CD4-positive, alpha-beta memory T cell (primary cell): ENCODE measurements around the gene BNIP5. TPM values are rescaled to one million over a fixed set of nuclear protein-coding genes. Genes with fewer than 3 reads are reported as not detected.

Experiments used
- CTCF ChIA-PET: fragments of 350-600 bp; sonication (Branson Sonifier 250); formaldehyde crosslinking; loops from one replicate; lab custom pipeline; 2021; ENCODE audit warnings: inconsistent platforms; ENCODE audit not compliant: partially characterized antibody; lab: Charles Lee
- POLR2A ChIA-PET: fragments of 350-600 bp; sonication (Branson Sonifier 250); formaldehyde crosslinking; loops from one replicate; lab custom pipeline; 2021; ENCODE audit not compliant: partially characterized antibody; lab: Charles Lee
- DNase-seq, 5 donors: peaks; one replicate each; pipeline versions ENCODE4 v3.0.0 to v3.0.0-alpha.2; 2020 to 2022; ENCODE audit warnings: mixed read lengths in 1 of 5
- H3K27ac ChIP-seq: one replicate; pipeline ENCODE4 v1.7.0; 2013; ENCODE audit warnings: low read depth, low read length
- H3K27me3 ChIP-seq: 2 replicates; pipeline ENCODE4 v1.7.0; 2013; ENCODE audit warnings: mild to moderate bottlenecking, low read length, moderate library complexity; ENCODE audit not compliant: insufficient read depth
- H3K36me3 ChIP-seq: 2 replicates; pipeline ENCODE4 v1.7.0; 2013; ENCODE audit warnings: mild to moderate bottlenecking, low read length, moderate library complexity; ENCODE audit not compliant: insufficient read depth
- H3K4me1 ChIP-seq: 2 replicates; pipeline ENCODE4 v1.7.0; 2013; ENCODE audit warnings: mild to moderate bottlenecking, low read length, moderate library complexity; ENCODE audit not compliant: insufficient read depth
- H3K4me3 ChIP-seq, 2 donors: one replicate each; pipeline ENCODE4 v1.7.0; 2013; ENCODE audit warnings: low read length in 2 of 2, mild to moderate bottlenecking in 1 of 2
- H3K9me3 ChIP-seq, 2 donors: one replicate each; pipeline ENCODE4 v1.7.0; 2013; ENCODE audit warnings: low read length in 2 of 2, control low read depth in 1 of 2; ENCODE audit not compliant: control insufficient read depth in 1 of 2
- H3K27ac Mint-ChIP-seq, 7 donors: one replicate each; pipeline ENCODE4 v1.8.0; 2020 to 2021; ENCODE audit warnings: mixed read lengths in 7 of 7, mild to moderate bottlenecking in 6 of 7, inconsistent platforms in 3 of 7, moderate library complexity in 3 of 7
- H3K27me3 Mint-ChIP-seq, 2 donors: one replicate each; pipeline ENCODE4 v1.8.0; 2020 to 2021; ENCODE audit warnings: mixed read lengths in 2 of 2
- H3K36me3 Mint-ChIP-seq, 2 donors: one replicate each; pipeline ENCODE4 v1.8.0; 2020 to 2021; ENCODE audit warnings: mixed read lengths in 2 of 2, inconsistent platforms in 1 of 2, mild to moderate bottlenecking in 1 of 2
- H3K4me1 Mint-ChIP-seq, 4 donors: one replicate each; pipeline ENCODE4 v1.8.0; 2020 to 2021; ENCODE audit warnings: mixed read lengths in 4 of 4, mild to moderate bottlenecking in 1 of 4
- H3K4me3 Mint-ChIP-seq, 8 donors: one replicate each; pipeline ENCODE4 v1.8.0; 2020 to 2021; ENCODE audit warnings: mixed read lengths in 8 of 8, mild to moderate bottlenecking in 7 of 8, moderate library complexity in 6 of 8, inconsistent platforms in 3 of 8
- H3K9me3 Mint-ChIP-seq, 8 donors: one replicate each; pipeline ENCODE4 v1.8.0; 2020 to 2021; ENCODE audit warnings: mixed read lengths in 8 of 8, mild to moderate bottlenecking in 5 of 8, inconsistent platforms in 3 of 8, moderate library complexity in 1 of 8
- intact Hi-C: fragments of 100-400 bp; cut with micrococcal nuclease; formaldehyde crosslinking; loops from one replicate; pipeline ENCODE4 v1.15.1; 2023
- polyA plus RNA-seq, 2 donors: library from polyadenylated mRNA; unstranded; fragments of 300-500 nt; fragmentation: Illumina TruSeq; gene quantifications; one replicate each; pipeline ENCODE4 v1.2.3, GENCODE V29; 2021
- total RNA-seq, 2 experiments: library from RNA; stranded (reverse); gene quantifications; one replicate each; pipeline ENCODE4 v1.2.3, GENCODE V29; 2021

Gene BNIP5
- total and polyA plus RNA-seq, 4 experiments from 2014 or later, result not detected

DNA sequence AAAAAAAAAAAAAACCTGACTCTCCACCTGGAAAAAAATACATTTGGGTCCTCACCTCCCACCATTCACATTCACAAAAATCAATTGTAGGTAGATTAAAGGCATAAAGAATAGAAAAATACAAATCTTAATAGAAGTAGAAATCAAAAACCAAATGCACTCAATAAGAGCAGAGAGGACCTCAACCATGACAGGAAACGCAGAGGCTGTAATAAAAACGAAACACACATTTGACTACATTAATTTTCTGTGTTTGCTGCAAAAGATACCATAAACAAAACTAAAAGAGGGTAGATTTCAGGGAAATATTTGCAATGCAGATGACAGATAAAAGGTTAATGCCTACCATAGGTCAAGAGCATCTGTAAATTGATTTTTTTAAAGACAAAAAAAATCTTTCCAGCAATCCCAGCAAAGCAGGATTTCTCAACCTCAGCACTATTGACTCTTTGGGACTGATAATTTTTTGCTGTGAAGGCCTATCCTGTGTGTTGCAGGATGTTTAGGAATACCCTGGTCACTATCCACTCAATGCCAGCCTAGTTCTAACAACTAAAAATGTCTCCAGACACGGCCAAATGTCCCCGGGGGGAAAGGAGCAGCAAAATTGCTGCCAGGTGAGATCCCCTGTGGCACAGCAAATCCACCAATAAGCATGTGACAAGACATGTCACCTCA lies 41.7 kb upstream of the BNIP5 start:
- intact Hi-C loops, result no loop called here
- H3K4me1 Mint-ChIP-seq, result peaks cover 4 to 16% (median 10%) of the 10 kb centered on the region in 4 donors
- no peaks in the 10 kb centered on the region for H3K27me3 ChIP-seq
- H3K27ac Mint-ChIP-seq, result peak overlapping the region in 2 of 7 donors; percentile 31 to 76
- peaks cover 7% of the 10 kb centered on the region for H3K4me1 ChIP-seq
- DNase-seq, result no peak
- H3K27ac ChIP-seq, result no peak overlapping the region
- H3K9me3 ChIP-seq, result no peaks in the 10 kb centered on the region
- POLR2A ChIA-PET, result no interaction called here
- H3K4me3 ChIP-seq, result no peak overlapping the region
- no peaks in the 10 kb centered on the region for H3K27me3 Mint-ChIP-seq
- peaks cover 0 to 9% of the 10 kb centered on the region in 2 donors for H3K36me3 Mint-ChIP-seq
- H3K9me3 Mint-ChIP-seq, result no peaks in the 10 kb centered on the region
- no peak overlapping the region for H3K4me3 Mint-ChIP-seq
- CTCF ChIA-PET, result no interaction called here
- H3K36me3 ChIP-seq, result no peaks in the 10 kb centered on the region

DNA sequence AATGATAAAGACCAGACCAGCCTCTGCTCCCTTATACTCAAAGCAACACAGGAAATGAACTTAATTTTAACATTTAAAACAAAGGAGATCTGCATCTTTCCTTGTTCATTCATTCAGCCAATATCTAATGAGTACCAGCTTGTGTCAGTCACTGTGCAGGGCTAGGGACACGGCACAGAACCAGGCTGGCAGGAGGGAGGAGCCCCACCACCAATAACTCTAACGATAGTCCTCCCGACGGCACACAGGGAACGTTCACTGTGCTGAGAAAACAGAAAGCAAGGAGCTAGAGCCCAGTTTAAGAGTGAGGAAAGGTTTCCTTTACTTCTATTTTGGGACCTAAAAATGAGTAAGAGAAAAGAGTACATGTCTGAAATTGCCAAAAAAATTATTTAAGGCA lies 40.9 kb upstream of the BNIP5 start:
- H3K27ac Mint-ChIP-seq, result peak overlapping the region in 1 of 7 donors; percentile 27
- no peaks in the 10 kb centered on the region for H3K9me3 ChIP-seq
- POLR2A ChIA-PET, result no interaction called here
- H3K36me3 Mint-ChIP-seq, result peaks cover 4 to 8% of the 10 kb centered on the region in 2 donors
- no peaks in the 10 kb centered on the region for H3K36me3 ChIP-seq
- no peaks in the 10 kb centered on the region for H3K9me3 Mint-ChIP-seq
- H3K4me1 Mint-ChIP-seq, result peaks cover 2 to 11% (median 7%) of the 10 kb centered on the region in 4 donors
- no peaks in the 10 kb centered on the region for H3K4me1 ChIP-seq
- intact Hi-C loops, result no loop called here
- no peaks in the 10 kb centered on the region for H3K27me3 ChIP-seq
- H3K27me3 Mint-ChIP-seq, result no peaks in the 10 kb centered on the region
- H3K4me3 ChIP-seq, result no peak overlapping the region
- peak overlapping the region in 1 of 8 donors; percentile 20 for H3K4me3 Mint-ChIP-seq
- CTCF ChIA-PET, result no interaction called here
- no peak overlapping the region for H3K27ac ChIP-seq
- DNase-seq, result no peak

GRCh38 chr6:36376742-36377141 lies 40.1 kb upstream of the BNIP5 start:
- ChIA-PET CTCF (no interaction called here), POLR2A (no interaction called here)
- Mint-ChIP-seq H3K27ac (no peak overlapping the region), H3K36me3 (peaks cover 11 to 17% of the 10 kb centered on the region in 2 donors), H3K4me3 (no peak overlapping the region), H3K4me1 (peaks cover 2 to 11% (median 7%) of the 10 kb centered on the region in 4 donors), H3K9me3 (no peaks in the 10 kb centered on the region), H3K27me3 (peaks cover 0 to 2% of the 10 kb centered on the region in 2 donors)
- no peaks in the 10 kb centered on the region for H3K27me3 ChIP-seq
- no peaks in the 10 kb centered on the region for H3K9me3 ChIP-seq
- no peaks in the 10 kb centered on the region for H3K4me1 ChIP-seq
- H3K27ac ChIP-seq, result no peak overlapping the region
- intact Hi-C loops, result no loop called here
- no peak for DNase-seq
- H3K36me3 ChIP-seq, result no peaks in the 10 kb centered on the region
- H3K4me3 ChIP-seq, result no peak overlapping the region

DNA sequence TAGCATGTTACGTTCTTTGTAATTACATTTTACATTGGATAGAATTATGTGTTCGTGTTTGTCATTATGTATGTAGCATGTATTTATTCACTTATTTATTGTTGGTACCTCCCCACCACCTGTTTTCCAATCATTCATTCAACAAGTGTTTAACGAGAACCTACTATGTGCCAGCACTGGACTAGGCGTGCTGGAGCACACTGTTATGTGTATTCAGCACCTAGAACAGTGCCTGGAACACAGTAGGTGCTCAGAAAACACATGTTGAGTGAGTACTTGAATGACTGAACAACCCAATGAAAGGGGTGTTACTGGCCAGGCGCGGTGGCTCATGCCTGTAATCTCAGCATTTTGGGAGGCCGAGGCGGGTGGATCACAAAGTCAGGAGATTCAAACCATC lies 39.5 kb upstream of the BNIP5 start:
- Mint-ChIP-seq H3K27ac (no peak overlapping the region), H3K9me3 (no peaks in the 10 kb centered on the region), H3K36me3 (peaks cover 12 to 18% of the 10 kb centered on the region in 2 donors), H3K27me3 (peaks cover 0 to 2% of the 10 kb centered on the region in 2 donors), H3K4me3 (no peak overlapping the region), H3K4me1 (peaks cover 2 to 11% (median 7%) of the 10 kb centered on the region in 4 donors)
- intact Hi-C loops, result no loop called here
- no peak overlapping the region for H3K4me3 ChIP-seq
- no peaks in the 10 kb centered on the region for H3K27me3 ChIP-seq
- no peak overlapping the region for H3K27ac ChIP-seq
- H3K36me3 ChIP-seq, result no peaks in the 10 kb centered on the region
- ChIA-PET CTCF (no interaction called here), POLR2A (no interaction called here)
- no peak for DNase-seq
- H3K9me3 ChIP-seq, result no peaks in the 10 kb centered on the region
- H3K4me1 ChIP-seq, result no peaks in the 10 kb centered on the region

DNA sequence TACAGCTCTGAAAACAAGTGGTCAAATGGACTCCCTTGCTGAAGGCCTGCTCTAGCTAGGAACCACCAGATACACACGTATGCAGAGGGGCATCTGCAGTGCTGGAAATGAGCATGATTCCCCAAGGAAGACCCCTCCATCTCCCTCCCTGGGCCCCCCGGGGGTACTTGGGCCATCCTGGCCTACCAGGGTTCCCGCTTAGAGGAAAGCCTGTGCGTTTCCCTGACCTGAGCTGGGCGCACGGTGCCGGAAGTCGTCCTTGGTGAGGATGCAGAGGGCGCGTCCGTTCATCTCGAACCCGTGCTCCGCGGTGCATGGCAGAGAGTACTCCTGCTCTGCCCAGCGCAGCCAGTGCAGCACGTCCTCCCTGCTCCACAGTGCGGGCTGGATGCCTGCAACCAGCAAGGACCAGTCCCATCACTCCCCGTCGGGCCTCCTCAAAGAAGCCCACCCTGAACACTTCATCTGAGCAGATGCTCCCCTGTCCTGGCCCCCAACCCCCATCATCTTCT lies 39.0 kb upstream of the BNIP5 start:
- Histone ChIP-seq H3K27me3 (no peaks in the 10 kb centered on the region), H3K4me1 (no peaks in the 10 kb centered on the region), H3K36me3 (no peaks in the 10 kb centered on the region), H3K4me3 (no peak overlapping the region), H3K27ac (no peak overlapping the region), H3K9me3 (no peaks in the 10 kb centered on the region)
- intact Hi-C loops, result no loop called here
- no peak overlapping the region for H3K4me3 Mint-ChIP-seq
- no peak for DNase-seq
- H3K9me3 Mint-ChIP-seq, result no peaks in the 10 kb centered on the region
- H3K36me3 Mint-ChIP-seq, result peaks cover 12 to 21% of the 10 kb centered on the region in 2 donors
- H3K27ac Mint-ChIP-seq, result no peak overlapping the region
- H3K4me1 Mint-ChIP-seq, result peaks cover 2 to 11% (median 7%) of the 10 kb centered on the region in 4 donors
- ChIA-PET POLR2A (no interaction called here), CTCF (no interaction called here)
- H3K27me3 Mint-ChIP-seq, result peaks cover 0 to 2% of the 10 kb centered on the region in 2 donors

GRCh38 chr6:36374972-36375371 lies 38.3 kb upstream of the BNIP5 start:
- Mint-ChIP-seq H3K27me3 (peaks cover 0 to 2% of the 10 kb centered on the region in 2 donors), H3K4me3 (no peak overlapping the region), H3K36me3 (peaks cover 12 to 24% of the 10 kb centered on the region in 2 donors), H3K27ac (peak overlapping the region in 1 of 7 donors; percentile 10), H3K9me3 (no peaks in the 10 kb centered on the region), H3K4me1 (peaks cover 2 to 11% (median 7%) of the 10 kb centered on the region in 4 donors)
- Histone ChIP-seq H3K27me3 (no peaks in the 10 kb centered on the region), H3K36me3 (no peaks in the 10 kb centered on the region), H3K4me3 (no peak overlapping the region), H3K27ac (no peak overlapping the region), H3K9me3 (no peaks in the 10 kb centered on the region), H3K4me1 (no peaks in the 10 kb centered on the region)
- CTCF ChIA-PET, result no interaction called here
- no peak for DNase-seq
- intact Hi-C loops, result no loop called here
- POLR2A ChIA-PET, result no interaction called here

- CTCF ChIA-PET, result interaction anchor here (1.2 kb wide), 2 partner anchors 33 to 71 kb away, joined by 4 read pairs; no protein-coding TSS in a partner anchor
Observed at GRCh38 chr6:36374194-36374593, 37.5 kb upstream of the BNIP5 start.

More at GRCh38 chr6:36374194-36374593, 37.5 kb upstream of the BNIP5 start:
- H3K27ac ChIP-seq, result no peak overlapping the region
- no peaks in the 10 kb centered on the region for H3K4me1 ChIP-seq
- no peak overlapping the region for H3K4me3 ChIP-seq
- peaks cover 2 to 11% (median 7%) of the 10 kb centered on the region in 4 donors for H3K4me1 Mint-ChIP-seq
- POLR2A ChIA-PET, result no interaction called here
- no peaks in the 10 kb centered on the region for H3K9me3 ChIP-seq
- no peak overlapping the region for H3K4me3 Mint-ChIP-seq
- no peak for DNase-seq
- H3K9me3 Mint-ChIP-seq, result no peaks in the 10 kb centered on the region
- no peaks in the 10 kb centered on the region for H3K27me3 ChIP-seq
- intact Hi-C loops, result no loop called here
- H3K36me3 ChIP-seq, result no peaks in the 10 kb centered on the region
- peaks cover 12 to 27% of the 10 kb centered on the region in 2 donors for H3K36me3 Mint-ChIP-seq
- no peak overlapping the region for H3K27ac Mint-ChIP-seq
- H3K27me3 Mint-ChIP-seq, result peaks cover 0 to 2% of the 10 kb centered on the region in 2 donors
